SU-DHL-6 (cell line): Measurements from ENCODE around the gene WIPF3.
"Not testable (repeated sequence)": the region's sequence is repeated elsewhere in the genome, so short reads cannot be mapped to it uniquely, and the experiment has no call there.

ENCODE experiments used
- H2AFZ ChIP-seq: fragments of 200-600 bp; sonication (generic); 2 replicates; pipeline ENCODE4 v1.6.1; 2014; ENCODE audit warnings: low read depth, mild to moderate bottlenecking, moderate library complexity, mixed read lengths, antibody characterized with exemption, low read length; ENCODE audit not compliant: severe bottlenecking
- H3F3A ChIP-seq: fragments of 200-600 bp; shearing (Covaris generic); 2 replicates; pipeline ENCODE4 v1.6.0; 2016; ENCODE audit warnings: antibody characterized with exemption, mild to moderate bottlenecking; ENCODE audit not compliant: insufficient read depth
- H3K27ac ChIP-seq: fragments of 200-600 bp; sonication (generic); 2 replicates; pipeline ENCODE4 v1.5.1; 2016; ENCODE audit warnings: low read depth, mild to moderate bottlenecking, low read length, moderate library complexity, mixed read lengths
- H3K27me3 ChIP-seq: fragments of 200-600 bp; sonication (generic), shearing (Covaris generic); 2 replicates; pipeline ENCODE4 v1.6.0; 2014; ENCODE audit warnings: mild to moderate bottlenecking, low read length
- H3K36me3 ChIP-seq: fragments of 200-600 bp; sonication (generic); 2 replicates; pipeline ENCODE4 v1.6.1; 2014; ENCODE audit warnings: mild to moderate bottlenecking, low read length, mixed read lengths
- H3K4me2 ChIP-seq: fragments of 300-600, 200-600 bp; shearing (Covaris generic), sonication (generic); 2 replicates; pipeline ENCODE4 v1.6.0; 2014; ENCODE audit warnings: low read length, low read depth, mild to moderate bottlenecking; ENCODE audit not compliant: poor library complexity, severe bottlenecking
- H3K4me3 ChIP-seq: fragments of 200-600 bp; sonication (generic); 2 replicates; pipeline ENCODE4 v1.5.1; 2014; ENCODE audit warnings: antibody characterized with exemption, low read length, mild to moderate bottlenecking, mixed read lengths; ENCODE audit not compliant: insufficient read depth, poor library complexity, severe bottlenecking
- H3K79me2 ChIP-seq: fragments of 200-600 bp; sonication (generic); 2 replicates; pipeline ENCODE4 v1.6.1; 2014; ENCODE audit warnings: mild to moderate bottlenecking, low read length, moderate library complexity; ENCODE audit not compliant: insufficient read depth
- H3K9ac ChIP-seq: fragments of 200-600 bp; sonication (generic); 2 replicates; pipeline ENCODE4 v1.7.0; 2014; ENCODE audit warnings: mild to moderate bottlenecking, low read length
- H3K9me2 ChIP-seq: fragments of 200-600 bp; sonication (generic); replicated peaks from 2 replicates; pipeline ENCODE4 v1.6.1; 2014; ENCODE audit warnings: low read length; ENCODE audit not compliant: insufficient read depth
- H3K9me3 ChIP-seq: fragments of 200-600 bp; sonication (generic); 2 replicates; pipeline ENCODE4 v1.6.1; 2014; ENCODE audit warnings: low read length, mixed read lengths; ENCODE audit not compliant: insufficient read depth
- H4K20me1 ChIP-seq: fragments of 200-600 bp; sonication (generic); 2 replicates; pipeline ENCODE4 v1.6.1; 2014; ENCODE audit warnings: low read depth, mild to moderate bottlenecking, antibody characterized with exemption, low read length, moderate library complexity, mixed read lengths
- CTCF ChIP-seq: fragments of 200-600 bp; sonication (generic); IDR thresholded peaks from one replicate; pipeline ENCODE4 v1.5.1; 2017; ENCODE audit warnings: antibody characterized with exemption, mild to moderate bottlenecking, low read length, moderate library complexity; ENCODE audit not compliant: insufficient read depth, poor library complexity, severe bottlenecking
- EZH2phosphoT487 ChIP-seq: fragments of 200-600 bp; sonication (generic), shearing (Covaris generic); conservative IDR thresholded peaks from 2 replicates; pipeline ENCODE4 v1.6.1; 2018; ENCODE audit warnings: mild to moderate bottlenecking, antibody characterized with exemption, low read length, moderate library complexity, mixed read lengths

Gene WIPF3

DNA sequence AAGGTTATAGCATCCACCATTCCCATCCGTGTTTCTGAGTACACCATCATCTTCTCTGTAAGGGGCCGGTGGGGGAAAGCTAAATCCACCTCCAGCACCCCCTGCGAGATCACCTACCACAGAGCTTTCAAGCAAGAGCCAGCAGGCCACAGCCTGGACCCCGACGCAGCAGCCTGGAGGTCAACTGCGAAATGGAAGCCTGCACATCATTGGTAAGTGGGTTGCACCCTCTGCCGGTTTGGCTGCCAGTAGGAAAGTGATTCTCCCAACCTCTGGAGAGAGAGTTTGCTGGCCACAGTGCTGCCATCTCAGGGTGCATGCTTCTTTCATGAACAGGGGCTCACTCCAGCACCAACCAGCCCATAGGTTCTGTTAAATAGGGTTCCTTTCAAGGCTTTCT lies 81.7 kb downstream of the WIPF3 start:
- Histone ChIP-seq H3K27ac (no peak overlapping the region), H4K20me1 (no peaks in the 10 kb centered on the region), H3K9me2 (no peaks in the 10 kb centered on the region), H3K79me2 (no peaks in the 10 kb centered on the region), H3K36me3 (no peaks in the 10 kb centered on the region), H3K9me3 (no peaks in the 10 kb centered on the region), H2AFZ (no peak overlapping the region), H3F3A (no peaks in the 10 kb centered on the region), H3K27me3 (no peaks in the 10 kb centered on the region), H3K4me3 (no peak overlapping the region), H3K4me2 (no peak overlapping the region), H3K9ac (no peak overlapping the region)
- no peak for TF ChIP-seq CTCF
- TF ChIP-seq EZH2phosphoT487 = no peak

DNA sequence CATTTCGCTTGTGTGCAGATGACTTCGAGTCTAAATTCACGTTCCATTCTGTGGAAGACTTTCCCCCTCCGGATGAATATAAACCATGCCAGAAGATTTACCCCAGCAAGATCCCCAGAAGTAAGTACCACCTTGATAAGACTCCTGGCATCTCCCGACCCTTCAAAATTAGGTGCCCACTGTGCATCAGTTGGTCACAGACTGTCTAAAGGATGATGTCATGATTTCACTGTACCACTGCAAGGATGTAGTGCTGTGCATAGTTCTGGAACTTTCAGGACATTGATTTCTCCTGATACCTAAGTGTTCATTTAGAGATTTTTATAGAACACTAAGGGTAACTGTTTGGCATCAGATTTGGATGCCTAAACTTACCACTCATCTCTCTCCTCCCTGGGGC lies 83.0 kb downstream of the WIPF3 start:
- no peak overlapping the region for H2AFZ ChIP-seq
- no peaks in the 10 kb centered on the region for H3K9me2 ChIP-seq
- H3K27ac ChIP-seq = no peak overlapping the region
- H3K79me2 ChIP-seq = no peaks in the 10 kb centered on the region
- H3K4me2 ChIP-seq = no peak overlapping the region
- no peak overlapping the region for H3K4me3 ChIP-seq
- H3F3A ChIP-seq = no peaks in the 10 kb centered on the region
- no peaks in the 10 kb centered on the region for H4K20me1 ChIP-seq
- H3K27me3 ChIP-seq = no peaks in the 10 kb centered on the region
- TF ChIP-seq CTCF (no peak), EZH2phosphoT487 (no peak)
- H3K9me3 ChIP-seq = no peaks in the 10 kb centered on the region
- no peak overlapping the region for H3K9ac ChIP-seq
- H3K36me3 ChIP-seq = no peaks in the 10 kb centered on the region

- no peaks in the 10 kb centered on the region for H3K79me2 ChIP-seq
- H3K4me2 ChIP-seq = no peak overlapping the region
- no peaks in the 10 kb centered on the region for H3K9me2 ChIP-seq
- H3K9me3 ChIP-seq = no peaks in the 10 kb centered on the region
- H2AFZ ChIP-seq = no peak overlapping the region
- H4K20me1 ChIP-seq = no peaks in the 10 kb centered on the region
- no peak overlapping the region for H3K27ac ChIP-seq
- no peak for TF ChIP-seq EZH2phosphoT487
- no peak for TF ChIP-seq CTCF
- H3K9ac ChIP-seq = no peak overlapping the region
- H3K36me3 ChIP-seq = no peaks in the 10 kb centered on the region
- no peaks in the 10 kb centered on the region for H3F3A ChIP-seq
- no peak overlapping the region for H3K4me3 ChIP-seq
- H3K27me3 ChIP-seq = no peaks in the 10 kb centered on the region
Observed at GRCh38 chr7:29890251-29890650, 83.9 kb downstream of the WIPF3 start.

GRCh38 chr7:29890786-29891185 lies 84.5 kb downstream of the WIPF3 start:
- not testable (repeated sequence) for H3K9me2 ChIP-seq, H4K20me1 ChIP-seq, H3K9ac ChIP-seq, H3K4me3 ChIP-seq, H3K4me2 ChIP-seq, H3K9me3 ChIP-seq, H3K27ac ChIP-seq, H2AFZ ChIP-seq, H3K36me3 ChIP-seq, H3K79me2 ChIP-seq, H3K27me3 ChIP-seq, H3F3A ChIP-seq
